ENCODE results near the gene GMPPA.
A peak's percentile ranks its signal among the peaks of the same experiment; 100 is the strongest.

The GMPPA gene

GRCh38 chr2:219498280-219499057 lies at the start of gene GMPPA:
Gene GMPPA, plus strand, starts transcription at chr2:219498891. Its CDS starts 1,085 bp downstream, at chr2:219499976.
- Mint-ChIP-seq H3K27ac (ENCODE audit: low read depth) (peak within 1 kb of the TSS; percentile 89), H3K27me3 (peaks cover 52% of the 10 kb centered on the region), H3K4me1 (peaks cover 45% of the 10 kb centered on the region), H3K9me3 (no peaks in the 10 kb centered on the region), H3K36me3 (ENCODE audit: insufficient read depth) (peaks cover 13% of the 10 kb centered on the region), H3K4me3 (peak within 1 kb of the TSS; percentile 97)
- ATAC-seq (replicated peaks; ENCODE audit: extremely low read depth, poor library complexity, severe bottlenecking) (peak; percentile 95), DNase-seq (ENCODE audit: low spot score in 2 of 2) (peak; percentile 78 to 87)

DNA sequence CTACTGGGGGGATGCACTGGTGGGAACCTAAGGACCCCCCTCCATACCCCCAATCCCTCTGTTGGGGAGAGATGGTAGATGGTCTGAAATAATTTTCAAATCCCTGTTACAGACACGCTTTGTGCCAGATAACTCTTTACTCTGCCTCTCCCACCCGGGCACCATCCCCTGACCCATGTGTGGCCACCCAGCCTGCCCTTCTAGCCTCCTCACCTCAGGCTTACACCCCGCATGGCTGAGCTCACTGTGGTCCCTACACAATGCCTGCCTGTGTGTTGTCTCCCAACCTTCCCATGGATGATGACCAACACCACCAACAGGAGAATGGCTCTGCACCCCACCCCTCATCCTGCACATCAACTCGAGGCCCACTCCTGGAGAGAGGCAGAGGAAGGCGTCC lies 49.1 kb upstream of the GMPPA start:
- Mint-ChIP-seq H3K27ac (ENCODE audit: low read depth) (no peak overlapping the region), H3K27me3 (peaks cover 59% of the 10 kb centered on the region)

GRCh38 chr2:219451661-219452360 lies 46.9 kb upstream of the GMPPA start:
- no peaks in the 10 kb centered on the region for H3K36me3 Mint-ChIP-seq (ENCODE audit: insufficient read depth)
- H3K4me1 Mint-ChIP-seq, result no peaks in the 10 kb centered on the region
- H3K27me3 Mint-ChIP-seq, result peaks cover 44% of the 10 kb centered on the region
- DNase-seq (ENCODE audit: low spot score in 2 of 2), result no peak
- H3K9me3 Mint-ChIP-seq, result no peaks in the 10 kb centered on the region
- H3K4me3 Mint-ChIP-seq, result no peak overlapping the region
- no peak overlapping the region for H3K27ac Mint-ChIP-seq (ENCODE audit: low read depth)
- ATAC-seq (replicated peaks; ENCODE audit: extremely low read depth, poor library complexity, severe bottlenecking), result no peak

More for the DNA sequence above, 49.1 kb upstream of the GMPPA start:
- Mint-ChIP-seq H3K9me3 (no peaks in the 10 kb centered on the region), H3K4me1 (no peaks in the 10 kb centered on the region), H3K4me3 (no peak overlapping the region), H3K36me3 (ENCODE audit: insufficient read depth) (no peaks in the 10 kb centered on the region)
- no peak for ATAC-seq (replicated peaks; ENCODE audit: extremely low read depth, poor library complexity, severe bottlenecking)
- DNase-seq (ENCODE audit: low spot score in 2 of 2), result no peak

- Mint-ChIP-seq H3K9me3 (no peaks in the 10 kb centered on the region), H3K27me3 (peaks cover 44% of the 10 kb centered on the region), H3K4me3 (no peak overlapping the region), H3K36me3 (ENCODE audit: insufficient read depth) (no peaks in the 10 kb centered on the region), H3K4me1 (no peaks in the 10 kb centered on the region), H3K27ac (ENCODE audit: low read depth) (no peak overlapping the region)
- ATAC-seq (replicated peaks; ENCODE audit: extremely low read depth, poor library complexity, severe bottlenecking) (no peak), DNase-seq (ENCODE audit: low spot score in 2 of 2) (no peak)
These were observed 46.1 kb upstream of the GMPPA start for GRCh38 chr2:219452361-219453317.

DNA sequence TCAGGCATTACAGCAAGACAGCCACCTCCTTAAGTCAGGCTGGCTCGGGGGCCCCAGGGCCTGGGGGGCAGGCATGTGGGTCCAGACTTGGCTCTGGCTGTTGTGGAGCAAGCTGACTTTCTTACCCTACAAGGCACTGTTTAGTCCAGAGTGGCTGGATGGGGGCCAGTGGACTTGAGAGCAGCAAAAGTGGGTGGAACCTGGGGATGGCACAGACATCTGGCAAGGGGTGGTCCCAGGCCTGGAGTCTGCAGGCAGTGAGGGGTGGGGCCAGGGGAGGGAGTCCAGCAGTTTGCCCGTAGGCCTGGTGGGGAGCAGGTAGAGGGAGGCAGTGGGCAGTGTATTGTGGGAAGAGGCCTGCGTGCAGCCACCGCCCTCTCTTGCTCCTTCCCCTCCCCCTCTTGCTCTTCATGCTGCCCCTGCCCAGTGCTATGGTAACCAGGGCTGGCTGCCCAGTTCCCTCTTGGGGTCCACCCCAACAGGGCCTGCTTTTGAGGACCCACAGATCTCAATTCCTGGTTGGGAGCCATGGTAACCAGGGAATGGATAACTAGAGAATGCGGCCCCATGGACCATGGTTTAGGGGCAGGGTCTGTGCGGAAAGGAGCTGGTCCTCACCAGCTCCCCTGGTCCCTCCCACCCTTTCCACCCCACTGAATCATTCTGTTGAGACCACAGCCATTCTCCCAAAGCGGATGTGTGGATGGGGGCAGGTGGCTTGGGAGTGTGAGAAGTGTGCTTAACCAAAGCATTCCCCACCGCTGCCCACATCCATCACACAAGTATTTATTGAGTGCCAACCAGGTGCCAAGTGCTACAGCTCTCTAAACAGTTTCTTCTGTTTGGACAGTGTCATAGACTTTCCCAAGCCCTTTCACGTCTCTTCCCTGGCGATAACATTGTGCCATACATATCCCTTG lies 44.8 kb upstream of the GMPPA start:
- H3K27me3 Mint-ChIP-seq, result peaks cover 44% of the 10 kb centered on the region
- no peak overlapping the region for H3K27ac Mint-ChIP-seq (ENCODE audit: low read depth)
- no peak overlapping the region for H3K4me3 Mint-ChIP-seq
- H3K36me3 Mint-ChIP-seq (ENCODE audit: insufficient read depth), result no peaks in the 10 kb centered on the region
- DNase-seq (ENCODE audit: low spot score in 2 of 2), result no peak
- no peaks in the 10 kb centered on the region for H3K9me3 Mint-ChIP-seq
- no peaks in the 10 kb centered on the region for H3K4me1 Mint-ChIP-seq
- no peak for ATAC-seq (replicated peaks; ENCODE audit: extremely low read depth, poor library complexity, severe bottlenecking)

DNA sequence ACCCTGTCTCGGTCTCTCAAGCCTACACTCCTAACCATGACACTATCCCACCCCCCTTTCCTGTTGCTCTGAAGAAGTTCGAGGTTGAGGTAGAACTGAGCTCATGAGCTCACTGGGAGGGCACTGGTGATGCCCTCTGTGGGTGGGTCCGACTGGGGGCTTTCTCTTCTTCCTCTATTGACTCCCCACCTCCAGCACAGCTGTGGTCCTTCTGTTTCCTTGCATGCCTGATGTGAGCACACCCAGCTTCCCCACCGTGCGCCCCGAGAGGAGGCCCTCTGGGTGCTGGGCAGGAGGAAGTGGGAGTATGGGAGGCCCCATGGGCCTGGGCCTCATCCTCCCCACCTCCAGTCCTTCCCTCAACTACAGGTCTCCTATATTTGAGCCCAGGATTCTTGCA lies 43.1 kb upstream of the GMPPA start:
- no peak for DNase-seq (ENCODE audit: low spot score in 2 of 2)
- Mint-ChIP-seq H3K27me3 (peaks cover 28% of the 10 kb centered on the region), H3K4me1 (no peaks in the 10 kb centered on the region), H3K9me3 (no peaks in the 10 kb centered on the region), H3K4me3 (no peak overlapping the region), H3K27ac (ENCODE audit: low read depth) (no peak overlapping the region), H3K36me3 (ENCODE audit: insufficient read depth) (no peaks in the 10 kb centered on the region)
- no peak for ATAC-seq (replicated peaks; ENCODE audit: extremely low read depth, poor library complexity, severe bottlenecking)

GRCh38 chr2:219457784-219458369 lies 40.8 kb upstream of the GMPPA start:
- H3K36me3 Mint-ChIP-seq (ENCODE audit: insufficient read depth), result no peaks in the 10 kb centered on the region
- no peak overlapping the region for H3K27ac Mint-ChIP-seq (ENCODE audit: low read depth)
- ATAC-seq (replicated peaks; ENCODE audit: extremely low read depth, poor library complexity, severe bottlenecking) (peak; percentile 38), DNase-seq (ENCODE audit: low spot score in 2 of 2) (no peak)
- H3K9me3 Mint-ChIP-seq, result no peaks in the 10 kb centered on the region
- no peak overlapping the region for H3K4me3 Mint-ChIP-seq
- H3K4me1 Mint-ChIP-seq, result no peaks in the 10 kb centered on the region
- H3K27me3 Mint-ChIP-seq, result peaks cover 11% of the 10 kb centered on the region

DNA sequence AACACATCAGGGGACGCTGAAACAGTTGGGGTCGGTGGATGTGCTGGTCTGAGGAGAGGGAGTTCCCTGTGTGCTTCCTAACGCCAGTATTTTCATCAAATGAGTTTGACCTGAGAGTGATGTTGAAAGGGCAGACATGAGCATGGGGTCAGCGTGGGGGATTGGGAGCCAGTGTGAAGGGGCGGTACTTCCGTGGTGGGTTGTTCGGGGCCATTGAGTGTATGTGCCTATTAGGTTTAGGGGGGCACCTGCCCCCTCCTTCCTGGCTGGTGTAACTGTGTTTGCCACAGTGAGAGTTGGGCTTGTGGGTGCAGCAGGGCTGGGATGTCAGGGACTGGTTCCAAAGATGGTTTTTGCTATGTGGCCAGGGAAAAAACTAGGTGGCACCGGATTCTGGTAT lies 39.7 kb upstream of the GMPPA start:
- Mint-ChIP-seq H3K36me3 (ENCODE audit: insufficient read depth) (no peaks in the 10 kb centered on the region), H3K27me3 (peaks cover under 1% of the 10 kb centered on the region), H3K4me1 (no peaks in the 10 kb centered on the region), H3K9me3 (no peaks in the 10 kb centered on the region), H3K27ac (ENCODE audit: low read depth) (no peak overlapping the region), H3K4me3 (no peak overlapping the region)
- DNase-seq (ENCODE audit: low spot score in 2 of 2), result no peak
- ATAC-seq (replicated peaks; ENCODE audit: extremely low read depth, poor library complexity, severe bottlenecking), result no peak

DNA sequence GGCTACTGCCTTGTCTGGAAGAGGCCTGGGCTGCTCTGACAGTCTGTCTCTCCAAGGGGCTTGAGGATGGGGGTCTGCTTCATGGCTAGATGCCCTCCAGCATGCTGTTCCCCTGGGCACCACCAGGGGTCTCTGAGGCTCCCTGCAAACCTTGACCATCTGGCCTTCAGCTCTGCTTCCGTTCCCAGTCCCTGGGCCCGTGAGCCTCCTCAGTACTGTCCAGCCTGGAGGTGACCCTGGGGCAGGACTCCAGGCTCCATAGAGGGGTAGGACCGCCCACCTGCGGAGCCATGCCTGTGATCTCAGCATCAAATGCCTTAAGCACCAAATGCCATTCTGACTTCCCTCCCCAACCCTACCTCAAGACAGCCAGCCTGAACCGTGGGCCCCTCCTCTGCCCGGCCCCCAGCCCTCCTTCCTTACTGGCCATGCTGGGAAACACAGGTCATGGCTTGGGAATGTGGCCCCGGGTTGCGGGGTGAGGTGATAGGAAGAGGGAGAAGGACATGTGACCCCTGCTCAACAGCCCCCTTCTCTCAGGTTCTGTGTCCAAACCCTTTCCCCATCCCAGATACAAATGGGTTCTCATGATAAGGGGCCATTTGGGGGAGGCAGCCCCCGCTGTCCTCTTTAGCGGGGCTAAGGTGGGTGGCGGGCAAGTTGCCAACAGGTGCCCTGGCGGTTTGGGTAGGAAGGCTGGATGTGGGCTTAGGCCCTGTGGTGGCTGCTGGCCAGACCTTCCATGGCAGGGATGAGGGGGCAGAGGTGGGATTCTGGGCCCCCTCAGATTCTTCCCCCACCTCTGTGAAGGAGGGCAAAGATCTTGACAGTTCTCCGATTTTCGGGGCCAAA lies 39.0 kb upstream of the GMPPA start:
- Mint-ChIP-seq H3K4me1 (no peaks in the 10 kb centered on the region), H3K27me3 (no peaks in the 10 kb centered on the region), H3K9me3 (no peaks in the 10 kb centered on the region), H3K27ac (ENCODE audit: low read depth) (no peak overlapping the region), H3K36me3 (ENCODE audit: insufficient read depth) (no peaks in the 10 kb centered on the region), H3K4me3 (no peak overlapping the region)
- DNase-seq (ENCODE audit: low spot score in 2 of 2), result no peak
- peak; percentile 13 for ATAC-seq (replicated peaks; ENCODE audit: extremely low read depth, poor library complexity, severe bottlenecking)

DNA sequence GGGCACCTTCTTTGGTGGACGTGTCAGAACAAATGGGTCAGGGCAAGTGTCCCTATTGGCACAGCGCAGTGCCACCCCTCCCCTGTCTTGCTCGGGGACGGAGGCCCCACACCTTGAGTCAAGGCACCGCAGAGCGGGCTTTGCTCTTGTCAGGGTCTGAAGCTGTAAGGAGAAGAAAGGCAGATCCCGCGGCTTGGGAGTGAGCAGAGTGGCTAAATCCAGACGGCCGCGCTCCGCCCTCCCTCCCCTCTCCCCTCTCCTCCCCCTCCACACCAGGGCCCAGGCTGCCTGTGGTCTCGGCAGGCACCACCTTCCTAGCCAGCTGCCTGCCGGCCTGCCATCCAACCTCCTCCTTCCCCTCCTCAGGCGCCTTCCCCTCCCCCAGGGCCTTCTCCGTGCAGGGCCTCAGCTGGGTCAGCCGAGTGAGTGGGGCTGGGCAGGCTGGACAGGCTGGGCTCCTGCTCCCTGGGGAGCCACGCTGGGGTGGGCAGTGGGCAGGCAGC lies 38.2 kb upstream of the GMPPA start:
- H3K4me3 Mint-ChIP-seq, result no peak overlapping the region
- no peaks in the 10 kb centered on the region for H3K36me3 Mint-ChIP-seq (ENCODE audit: insufficient read depth)
- H3K9me3 Mint-ChIP-seq, result no peaks in the 10 kb centered on the region
- no peaks in the 10 kb centered on the region for H3K4me1 Mint-ChIP-seq
- H3K27me3 Mint-ChIP-seq, result no peaks in the 10 kb centered on the region
- no peak overlapping the region for H3K27ac Mint-ChIP-seq (ENCODE audit: low read depth)
- ATAC-seq (replicated peaks; ENCODE audit: extremely low read depth, poor library complexity, severe bottlenecking) (no peak), DNase-seq (ENCODE audit: low spot score in 2 of 2) (no peak)
